HK-2 (cell line): ENCODE results near the gene DENND6A.
"Not testable (repeated sequence)": the region's sequence is repeated elsewhere in the genome, so short reads cannot be mapped to it uniquely, and the experiment has no call there.

Experiments used
- DNase-seq: peaks from one replicate; pipeline ENCODE4 v3.0.0-alpha.2; 2018; ENCODE audit not compliant: unreplicated experiment

The DENND6A gene

DNA sequence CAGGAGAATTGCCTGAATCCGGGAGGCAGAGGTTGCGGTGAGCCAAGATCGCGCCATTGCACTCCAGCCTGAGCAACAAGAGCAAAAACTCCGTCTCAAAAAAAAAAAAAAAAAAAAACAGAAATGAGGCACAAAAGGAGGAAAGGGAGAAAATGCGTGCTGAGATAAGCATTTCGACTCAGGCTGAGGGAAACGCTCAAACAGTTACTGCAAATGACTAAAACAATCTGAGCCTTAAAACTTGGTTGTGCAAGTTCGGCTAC, 813 bp downstream of the DENND6A start:
- not testable (repeated sequence) for DNase-seq

DNA sequence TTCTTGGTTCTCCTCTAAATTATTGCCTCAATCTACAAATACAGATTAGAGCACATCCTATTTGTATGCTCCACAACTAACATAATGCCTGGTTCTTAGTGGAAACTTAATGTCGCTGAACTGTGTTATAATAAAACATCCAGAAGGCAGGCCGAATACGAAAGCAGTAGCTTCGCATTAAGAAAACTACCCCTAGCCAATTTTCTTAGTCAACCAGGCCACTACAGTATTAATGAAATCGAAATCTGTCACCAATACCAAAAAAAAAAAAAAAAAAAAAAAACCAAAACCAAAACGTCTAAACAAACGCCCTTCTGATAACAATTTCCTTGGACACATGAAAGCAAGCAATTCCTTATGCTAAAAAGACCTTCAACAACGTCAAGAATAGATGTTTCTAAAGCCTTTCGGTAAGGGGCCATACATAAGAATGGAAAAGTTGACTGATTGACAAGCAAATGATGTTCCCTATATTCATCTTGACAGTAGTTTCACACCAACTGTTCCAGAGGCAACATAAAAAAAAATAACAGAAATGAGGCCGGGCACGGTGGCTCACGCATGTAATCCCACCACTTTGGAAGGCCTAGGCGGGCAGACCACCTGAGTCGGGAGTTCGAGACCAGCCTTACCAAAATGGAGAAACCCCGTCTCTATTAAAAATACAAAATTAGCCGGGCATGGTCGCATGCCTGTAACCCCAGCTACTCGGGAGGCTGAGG, 1.3 kb downstream of the DENND6A start:
- DNase-seq: no peak

DNA sequence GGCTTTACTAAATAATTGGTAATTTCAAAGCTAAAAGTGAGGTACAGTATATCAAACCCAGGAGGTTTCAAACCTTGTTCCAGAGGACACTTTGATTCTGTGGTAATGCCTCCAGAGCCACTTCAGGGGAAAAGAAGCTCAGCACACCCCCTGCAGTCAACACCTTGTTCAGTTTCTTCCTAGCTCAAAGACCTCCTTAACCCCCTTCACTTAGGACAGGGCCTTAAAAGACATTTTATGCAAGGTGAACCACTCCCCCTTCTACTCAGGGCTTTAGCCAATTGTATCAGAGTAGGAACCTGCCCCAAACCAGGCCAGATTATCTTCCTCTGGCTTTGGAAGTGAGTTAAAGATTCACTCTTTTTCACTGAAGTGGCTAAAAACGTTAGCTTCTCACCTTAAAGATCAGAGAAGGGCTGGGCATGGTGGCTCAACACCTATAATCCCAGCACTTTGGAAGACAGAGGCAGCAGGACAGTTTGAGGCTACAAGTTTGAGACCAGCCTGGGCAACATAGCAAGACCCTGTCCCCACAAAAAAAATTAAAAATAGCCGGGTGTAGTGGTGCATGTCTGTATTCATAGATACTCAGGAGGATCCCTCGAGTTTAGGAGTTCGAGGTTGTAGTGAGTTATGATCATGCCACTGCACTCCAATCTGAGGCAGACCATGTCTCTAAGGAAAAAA, 3.4 kb downstream of the DENND6A start:
- DNase-seq: no peak

DNA sequence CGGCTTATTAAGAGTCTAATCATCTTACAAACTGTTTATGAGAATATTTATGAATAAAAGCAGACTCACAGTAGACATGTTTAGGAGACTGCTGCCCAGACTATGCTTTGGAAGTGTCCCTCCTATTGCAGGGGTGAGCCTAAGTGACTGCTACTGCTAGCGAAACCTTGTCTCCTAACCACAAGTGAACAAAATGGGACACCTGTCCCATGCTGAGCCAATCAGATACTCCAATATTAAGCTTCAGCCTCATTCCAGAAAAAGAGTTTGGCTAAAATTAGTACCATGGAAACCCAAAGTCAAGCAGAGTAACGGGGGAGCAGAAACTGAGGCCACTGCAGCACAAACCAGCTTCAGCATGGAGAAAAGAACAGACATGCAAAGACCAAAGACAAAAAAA, 4.6 kb downstream of the DENND6A start:
- DNase-seq: no peak

DNA sequence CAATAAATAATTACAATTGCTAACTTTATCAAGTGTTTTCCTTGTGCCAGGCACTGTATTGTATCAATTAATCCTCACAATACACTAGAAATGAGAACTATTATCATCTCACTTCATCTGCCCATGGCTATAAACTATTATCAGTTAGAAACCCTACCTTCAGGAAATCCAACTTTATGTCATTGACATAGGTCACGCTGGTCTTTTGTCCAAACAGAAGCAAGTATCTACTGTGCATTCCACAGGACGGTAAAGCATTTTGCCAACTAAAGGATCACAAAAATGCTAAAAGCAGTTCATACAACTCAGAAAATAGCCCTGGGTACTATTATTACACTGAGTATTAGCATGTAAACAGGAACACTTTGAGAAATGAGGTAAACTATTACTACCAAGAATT, 9.6 kb downstream of the DENND6A start:
- DNase-seq: no peak

DNA sequence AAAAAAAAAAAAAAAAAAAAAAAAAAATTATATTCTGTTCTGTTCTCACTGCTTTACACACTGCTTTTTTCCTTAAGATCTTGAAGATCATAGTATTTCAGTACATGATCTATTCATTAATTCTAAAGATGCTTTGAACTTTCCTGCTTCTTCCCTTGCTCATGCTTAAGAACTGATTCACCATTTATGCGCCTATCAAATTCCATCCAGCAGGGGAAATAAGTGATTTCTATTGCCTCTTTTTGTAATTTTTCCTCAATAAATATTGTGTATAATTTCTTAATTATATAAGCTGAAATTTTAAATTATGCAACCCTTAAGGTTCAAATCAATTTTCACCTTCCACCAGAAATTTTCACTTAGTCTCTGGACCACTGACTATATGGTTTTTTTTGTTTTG, 10.6 kb downstream of the DENND6A start:
- no peak for DNase-seq

DNA sequence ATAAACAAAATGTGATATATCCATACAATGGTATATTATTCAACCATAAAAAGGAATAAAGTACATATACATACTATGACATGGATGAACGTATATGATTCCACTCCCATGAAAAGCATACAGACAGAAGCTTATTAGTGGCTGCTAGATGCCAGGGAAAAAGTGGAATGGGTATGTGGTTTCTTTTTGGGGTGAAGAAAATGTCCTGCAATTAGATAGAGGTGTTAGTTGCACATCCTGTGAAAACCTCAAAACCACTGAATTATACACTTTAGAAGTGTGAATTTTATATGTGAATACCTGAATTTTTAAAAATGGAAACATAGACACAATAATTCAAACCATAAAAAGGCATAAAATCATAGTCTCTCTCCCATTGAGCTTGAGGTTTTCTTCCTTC, 11.2 kb downstream of the DENND6A start:
- no peak for DNase-seq

DNA sequence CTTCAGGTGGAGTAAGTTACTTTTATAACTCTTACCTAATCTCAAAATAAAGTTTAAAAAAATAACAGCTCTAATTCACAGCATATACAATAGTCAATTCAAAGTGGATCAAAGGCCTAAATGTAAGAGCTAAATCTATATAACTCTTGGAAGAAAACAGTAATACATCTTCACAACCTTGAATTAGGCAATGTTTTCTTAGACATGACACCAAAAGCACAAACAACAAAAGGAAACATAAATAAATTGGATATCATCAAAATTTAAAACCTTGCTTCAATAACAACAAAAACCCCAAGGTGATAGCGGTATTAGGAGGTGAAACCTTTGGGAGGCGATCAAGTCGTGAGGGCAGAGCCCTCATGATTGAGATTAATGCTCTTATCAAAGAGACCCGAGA, 12.8 kb downstream of the DENND6A start:
- DNase-seq: no peak

DNA sequence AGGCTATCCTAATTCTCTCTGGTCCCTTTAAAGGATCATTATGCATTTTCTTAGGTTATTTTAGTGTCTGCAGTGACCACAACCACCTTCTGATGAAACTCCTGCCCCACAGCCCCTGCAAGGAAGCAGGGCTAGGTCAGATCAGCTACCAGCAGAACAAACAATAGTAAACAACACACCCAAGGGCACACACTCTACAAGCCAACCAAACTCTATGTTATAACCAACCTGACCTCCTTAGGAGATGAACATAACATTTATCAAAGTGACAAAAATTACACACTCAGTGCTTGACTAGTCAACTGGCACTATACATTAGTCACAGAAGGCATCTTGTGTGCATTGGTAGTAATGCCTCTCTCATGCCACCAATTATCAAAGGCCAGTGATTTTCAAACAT, 17.3 kb downstream of the DENND6A start:
- DNase-seq: no peak

DNA sequence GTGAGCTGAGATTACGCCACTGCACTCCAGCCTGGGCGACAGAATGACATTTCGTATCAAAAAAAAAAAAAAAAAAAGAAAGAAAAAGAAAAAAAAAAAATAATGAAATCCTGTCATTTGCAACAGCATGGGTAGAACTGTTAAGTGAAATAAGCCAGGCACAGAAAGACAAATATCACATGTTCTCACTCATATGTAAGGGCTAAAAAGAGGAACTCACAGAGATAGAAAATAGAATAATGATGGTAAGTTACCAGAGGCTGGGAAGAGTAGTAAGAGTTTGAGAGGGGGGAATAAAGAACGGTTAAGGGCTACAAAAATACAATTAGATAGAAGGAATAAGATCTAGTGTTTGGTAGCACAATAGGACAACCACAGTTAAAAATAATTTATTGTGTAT, 19.7 kb downstream of the DENND6A start:
- DNase-seq: no peak

DNA sequence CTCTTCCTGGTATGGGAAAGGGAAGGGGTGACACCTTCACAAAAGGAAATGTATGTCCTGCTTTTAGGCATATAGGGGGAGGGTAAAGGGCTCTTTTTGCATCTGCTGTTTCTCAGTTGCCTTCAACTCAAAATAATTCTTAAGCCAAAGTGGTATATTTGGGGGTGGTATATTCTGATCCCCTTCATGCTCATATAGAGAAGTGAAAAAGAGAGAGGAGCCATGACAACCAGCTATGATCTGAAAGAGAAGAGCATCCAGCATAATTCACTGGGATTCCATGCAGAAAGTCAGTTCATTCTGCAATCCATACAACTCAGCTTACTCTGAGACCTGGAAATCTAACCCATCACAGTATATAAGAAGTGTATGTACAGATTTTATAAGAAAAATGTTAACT, 22.3 kb downstream of the DENND6A start:
- DNase-seq: no peak

DNA sequence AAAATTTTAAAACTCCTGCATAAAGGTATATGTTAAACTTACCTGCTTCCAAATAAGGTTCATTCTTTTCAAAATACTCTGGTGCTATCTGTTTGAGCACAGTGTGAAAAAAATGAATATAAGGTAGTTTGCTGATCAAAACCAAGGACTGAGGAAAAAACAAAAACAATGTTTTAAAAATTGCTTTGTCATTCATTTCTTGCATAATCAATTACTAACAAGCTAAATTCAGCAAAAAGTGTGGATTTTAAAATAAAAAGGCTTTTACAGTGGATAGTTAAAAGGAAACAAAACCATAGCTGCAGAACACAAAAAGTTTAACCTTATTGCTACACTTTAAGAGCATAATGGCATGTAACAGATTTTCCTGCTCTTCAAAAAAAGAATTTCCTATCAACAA, 31.5 kb downstream of the DENND6A start:
- DNase-seq: no peak

DNA sequence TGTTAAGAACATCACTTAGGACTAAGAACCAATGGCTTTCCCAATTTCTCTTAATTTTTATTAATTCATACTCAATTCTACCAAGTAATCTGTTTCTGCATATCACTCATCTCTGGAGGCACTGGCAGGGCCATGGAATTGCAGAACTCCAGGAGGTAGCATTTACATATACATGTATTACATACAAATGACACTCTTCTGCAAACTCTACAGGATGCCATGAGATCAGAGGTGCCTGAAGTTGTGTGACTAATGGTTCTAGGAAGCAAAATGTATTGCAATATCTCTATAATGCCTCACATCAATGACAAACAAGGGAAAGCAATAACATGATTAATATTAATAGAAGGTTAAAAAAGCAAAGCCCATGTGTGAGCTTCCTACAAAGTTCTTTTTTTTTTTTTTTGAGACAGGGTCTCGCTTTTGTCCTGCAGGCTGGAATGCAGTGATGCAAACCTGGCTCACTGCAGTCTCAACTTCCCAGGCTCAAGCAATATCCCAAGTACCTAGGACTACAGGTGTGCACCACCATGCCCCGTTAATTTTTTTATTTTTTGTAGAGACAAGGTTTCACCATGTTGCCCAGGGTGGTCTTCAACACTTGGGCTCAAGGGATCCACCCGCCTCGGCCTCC, 33.0 kb downstream of the DENND6A start:
- no peak for DNase-seq

DNA sequence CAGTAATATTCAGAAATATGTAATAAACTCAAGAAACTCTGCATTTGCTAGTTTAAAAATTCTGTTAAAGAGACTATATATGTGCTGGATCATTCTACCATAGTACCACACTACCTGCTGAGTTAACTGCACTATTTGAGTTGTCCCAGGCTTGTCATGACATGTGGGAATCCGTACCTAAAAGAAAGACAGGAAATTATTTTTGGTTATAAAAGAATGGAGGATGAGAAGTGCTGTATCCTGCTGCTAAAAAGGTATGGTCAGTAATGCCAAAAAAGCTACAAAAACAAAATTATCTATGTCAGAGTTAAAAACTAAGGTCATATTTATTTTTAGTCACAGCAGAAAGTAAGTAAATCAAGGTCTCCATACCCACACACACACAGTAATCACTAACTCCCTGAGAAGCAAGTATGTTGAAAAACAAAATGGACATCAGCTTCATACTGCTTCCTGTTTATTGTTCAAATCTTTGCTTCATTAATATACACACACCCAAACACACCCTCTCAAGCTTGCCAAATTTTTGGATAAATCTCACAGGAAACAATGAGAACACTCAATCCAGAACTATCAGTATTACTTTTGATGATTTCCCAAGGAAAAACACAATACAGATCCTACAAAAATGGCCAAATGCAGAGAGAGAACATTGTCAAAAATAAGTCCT, 33.7 kb downstream of the DENND6A start:
- DNase-seq: no peak

DNA sequence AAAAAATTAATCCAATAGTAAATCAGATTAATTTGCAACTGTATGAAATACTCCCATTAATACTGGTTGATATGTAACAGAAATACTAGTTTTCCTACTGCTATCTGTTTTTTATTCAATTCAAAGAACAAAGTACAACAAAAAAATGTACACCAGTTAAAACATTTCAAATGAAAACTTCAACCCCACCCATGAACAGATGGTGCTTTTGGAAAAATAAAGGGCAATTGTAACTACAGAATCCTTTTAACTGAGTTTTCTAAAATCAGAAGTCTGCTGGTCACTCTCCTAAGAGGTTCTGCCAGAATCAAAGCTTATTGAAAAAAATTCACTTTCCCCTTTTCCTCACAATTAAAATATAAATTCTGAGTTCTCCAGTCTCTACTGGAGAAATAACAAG, 34.3 kb downstream of the DENND6A start:
- DNase-seq: no peak

DNA sequence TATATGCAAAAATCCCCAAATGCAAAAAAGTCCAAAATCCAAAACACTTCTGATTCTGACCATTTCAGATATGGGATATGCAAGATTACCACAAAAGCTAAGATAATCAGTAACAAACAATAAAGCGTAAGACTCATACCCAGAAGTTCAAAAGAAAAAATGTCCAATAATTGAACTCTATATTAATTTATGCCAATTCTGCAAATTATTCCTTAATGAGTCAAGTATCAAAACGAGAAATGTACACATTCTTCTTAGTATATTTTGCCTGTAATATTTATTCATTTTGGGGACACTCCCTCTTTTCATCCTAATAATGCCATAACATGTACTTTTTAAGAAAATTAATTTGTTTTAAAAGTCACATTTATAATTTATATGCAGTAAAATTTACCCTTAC, 37.1 kb downstream of the DENND6A start:
- no peak for DNase-seq

DNA sequence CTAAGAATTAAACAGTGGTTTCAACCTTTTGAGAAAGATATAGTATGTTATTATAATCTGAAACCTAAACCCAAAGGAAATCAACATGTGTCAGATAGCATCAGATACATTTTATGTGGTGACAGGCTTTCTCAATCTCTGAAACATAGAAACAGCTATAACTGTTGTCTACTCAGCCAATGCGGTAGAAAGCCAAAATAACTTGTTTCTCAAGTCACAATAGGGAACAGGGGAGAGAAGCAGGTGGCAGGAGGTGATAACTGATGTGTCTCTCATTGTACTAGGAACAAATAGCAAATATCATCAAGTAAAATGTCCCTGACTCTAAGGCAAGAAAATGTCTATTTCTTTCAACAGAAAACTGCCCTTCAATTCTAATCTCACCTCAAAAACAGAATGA, 38.6 kb downstream of the DENND6A start:
- DNase-seq: no peak

DNA sequence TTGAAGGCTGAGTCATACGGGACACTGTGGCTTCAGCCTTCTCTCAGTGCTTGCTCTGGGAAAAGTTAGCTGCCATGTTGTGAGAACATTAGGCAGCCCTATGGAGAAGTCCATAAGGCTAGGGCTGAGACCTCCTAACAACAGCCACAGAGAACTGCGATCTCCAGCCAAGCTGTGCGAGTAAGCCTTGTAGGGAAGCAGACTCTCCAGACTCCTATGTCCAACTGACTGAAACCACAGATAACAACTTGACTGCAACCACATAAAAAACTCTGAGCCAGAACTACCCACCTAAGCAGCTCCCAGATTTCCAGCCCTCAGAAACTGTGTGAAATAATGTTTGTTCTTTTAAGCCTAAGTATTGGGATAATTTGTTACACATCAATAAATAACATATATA, 40.7 kb downstream of the DENND6A start:
- no peak for DNase-seq

DNA sequence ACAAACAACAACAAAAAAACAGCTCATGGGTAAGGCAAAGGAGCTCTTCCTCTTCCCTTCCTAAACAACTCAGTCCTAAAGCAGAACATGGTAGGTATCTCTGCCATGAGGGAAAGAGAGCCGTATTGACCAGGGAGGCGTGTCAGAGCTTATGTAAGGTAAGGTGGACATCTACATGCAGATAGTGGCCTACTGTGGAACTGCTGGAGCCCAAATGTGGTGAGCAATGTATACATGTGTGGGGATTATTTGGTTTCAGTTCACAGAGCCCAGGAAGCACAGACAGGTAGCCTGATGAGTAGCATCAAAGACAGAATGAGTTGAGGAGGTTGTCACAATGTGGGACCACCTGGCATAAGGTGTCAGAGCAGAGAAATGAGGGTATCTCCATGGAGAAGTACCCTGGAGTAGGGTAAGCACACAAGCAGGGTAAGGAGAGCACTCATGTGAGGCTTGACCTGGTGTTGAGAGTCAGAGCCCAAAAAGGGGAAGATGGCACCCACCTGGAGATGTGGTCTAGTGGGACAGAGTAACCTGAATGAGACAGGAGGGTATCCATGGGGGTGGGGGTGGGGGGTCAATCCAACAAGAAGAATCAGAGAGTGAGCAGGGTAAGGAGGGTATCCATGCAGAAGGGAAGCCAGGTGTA, 45.5 kb downstream of the DENND6A start:
- no peak for DNase-seq

DNA sequence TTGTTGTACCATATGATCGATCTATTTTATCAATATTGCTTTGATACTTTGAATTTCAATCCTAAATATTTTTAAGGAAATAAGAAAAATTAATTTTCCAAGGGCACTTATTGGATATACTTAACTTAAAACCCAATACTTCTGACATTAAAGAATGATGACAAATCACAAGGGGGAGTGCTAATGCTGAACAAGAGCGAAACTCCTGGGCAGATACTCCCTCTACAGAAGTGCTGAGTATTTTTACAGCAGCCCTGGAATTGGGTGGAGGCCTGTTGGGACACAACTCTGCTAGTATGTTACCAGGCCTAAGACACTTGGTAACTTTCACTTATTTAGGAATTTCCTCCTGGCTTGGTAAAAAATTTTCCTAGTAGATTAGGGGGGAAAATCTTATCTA, 46.2 kb downstream of the DENND6A start:
- no peak for DNase-seq

DNA sequence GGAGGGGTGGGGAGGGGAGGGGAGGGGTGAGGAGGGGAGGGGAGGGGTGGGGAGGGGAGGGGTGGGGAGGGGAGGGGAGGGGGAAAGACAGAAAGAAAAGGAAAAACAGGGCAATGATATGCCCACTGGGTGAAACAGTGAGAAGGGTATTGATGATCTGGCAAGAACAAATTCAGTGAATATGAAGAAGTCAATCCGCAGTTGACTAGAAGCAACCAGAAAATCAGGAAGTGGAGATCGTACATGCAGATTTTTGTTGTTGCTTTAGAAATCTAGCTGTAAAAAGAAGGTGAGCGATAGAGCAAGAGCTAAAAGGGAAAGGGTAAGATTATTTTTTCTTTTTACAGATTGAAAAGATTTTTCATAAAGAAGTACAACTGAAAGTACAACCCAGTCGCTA, 48.1 kb downstream of the DENND6A start:
- no peak for DNase-seq

DNA sequence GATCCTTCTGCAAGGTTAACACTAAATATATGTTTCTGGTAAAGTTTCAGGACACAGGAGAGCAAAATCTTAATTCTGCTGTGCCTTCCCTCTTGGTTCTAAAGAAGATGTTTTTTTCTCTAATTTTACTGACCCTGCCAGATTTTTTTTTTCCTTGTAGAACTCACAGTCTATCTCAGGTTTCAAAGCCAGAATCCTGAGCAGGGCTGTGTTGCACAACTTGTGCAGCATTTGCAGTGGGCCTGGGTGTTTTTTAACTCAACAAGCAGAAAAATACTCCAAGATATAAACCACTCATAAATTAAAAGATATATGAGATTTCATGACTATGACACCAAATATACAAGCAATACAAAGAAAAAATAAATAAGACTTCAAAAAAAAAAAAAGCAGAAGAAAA, 55.5 kb downstream of the DENND6A start:
- no peak for DNase-seq

DNA sequence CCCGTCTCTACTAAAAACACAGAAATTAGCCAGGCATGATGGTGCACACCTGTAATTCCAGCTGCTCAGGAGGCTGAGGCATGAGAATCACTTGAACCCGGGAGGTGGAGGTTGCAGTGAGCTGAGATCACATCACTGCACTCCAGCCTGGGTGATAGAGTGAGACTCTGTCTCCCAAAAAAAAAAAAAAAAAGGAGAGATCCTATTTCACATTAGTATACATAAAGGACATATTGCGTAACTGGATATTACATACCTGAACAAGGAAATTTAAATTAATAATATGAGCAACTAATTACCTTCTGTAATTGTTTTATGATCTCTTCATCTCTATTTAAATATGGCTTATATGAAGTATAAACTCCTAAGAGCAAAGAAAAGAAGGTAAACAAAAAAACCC, 58.6 kb downstream of the DENND6A start:
- not testable (repeated sequence) for DNase-seq
